ENCODE data around the gene DDAH1.

DNA sequence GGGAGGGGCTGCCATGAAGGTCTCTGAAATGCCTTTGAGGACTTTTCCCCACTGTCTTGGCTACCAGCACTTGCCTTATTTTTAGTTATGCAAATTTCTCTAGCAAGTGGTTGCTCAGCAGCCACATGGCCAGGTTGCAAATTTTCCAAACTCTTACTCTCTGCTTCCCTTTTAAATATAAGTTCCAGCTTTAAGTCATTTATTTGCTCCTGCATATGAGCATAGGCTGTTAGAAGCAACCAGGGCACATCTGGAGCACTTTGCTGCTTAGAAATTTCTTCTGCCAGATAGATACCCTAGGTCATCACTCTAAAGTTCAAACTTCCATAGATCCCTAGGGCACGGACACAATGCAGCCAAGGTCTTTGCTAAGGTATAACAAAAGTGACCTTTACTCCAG, 44.8 kb downstream of the DDAH1 start:
- TF ChIP-seq MXI1 (conservative IDR thresholded peaks at IDR 0.05; ENCODE audit: poor library complexity, severe bottlenecking) (no peak), SMC3 (conservative IDR thresholded peaks at IDR 0.05; ENCODE audit: poor library complexity) (no peak), EP300 (conservative IDR thresholded peaks at IDR 0.05; ENCODE audit: poor library complexity, severe bottlenecking) (no peak)
- TF ChIP-seq, protein P1, sequence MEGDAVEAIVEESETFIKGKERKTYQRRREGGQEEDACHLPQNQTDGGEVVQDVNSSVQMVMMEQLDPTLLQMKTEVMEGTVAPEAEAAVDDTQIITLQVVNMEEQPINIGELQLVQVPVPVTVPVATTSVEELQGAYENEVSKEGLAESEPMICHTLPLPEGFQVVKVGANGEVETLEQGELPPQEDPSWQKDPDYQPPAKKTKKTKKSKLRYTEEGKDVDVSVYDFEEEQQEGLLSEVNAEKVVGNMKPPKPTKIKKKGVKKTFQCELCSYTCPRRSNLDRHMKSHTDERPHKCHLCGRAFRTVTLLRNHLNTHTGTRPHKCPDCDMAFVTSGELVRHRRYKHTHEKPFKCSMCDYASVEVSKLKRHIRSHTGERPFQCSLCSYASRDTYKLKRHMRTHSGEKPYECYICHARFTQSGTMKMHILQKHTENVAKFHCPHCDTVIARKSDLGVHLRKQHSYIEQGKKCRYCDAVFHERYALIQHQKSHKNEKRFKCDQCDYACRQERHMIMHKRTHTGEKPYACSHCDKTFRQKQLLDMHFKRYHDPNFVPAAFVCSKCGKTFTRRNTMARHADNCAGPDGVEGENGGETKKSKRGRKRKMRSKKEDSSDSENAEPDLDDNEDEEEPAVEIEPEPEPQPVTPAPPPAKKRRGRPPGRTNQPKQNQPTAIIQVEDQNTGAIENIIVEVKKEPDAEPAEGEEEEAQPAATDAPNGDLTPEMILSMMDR (IDR thresholded peaks at IDR 0.05; ENCODE audit: poor library complexity, severe bottlenecking) = no peak
- TF ChIP-seq, protein P2, sequence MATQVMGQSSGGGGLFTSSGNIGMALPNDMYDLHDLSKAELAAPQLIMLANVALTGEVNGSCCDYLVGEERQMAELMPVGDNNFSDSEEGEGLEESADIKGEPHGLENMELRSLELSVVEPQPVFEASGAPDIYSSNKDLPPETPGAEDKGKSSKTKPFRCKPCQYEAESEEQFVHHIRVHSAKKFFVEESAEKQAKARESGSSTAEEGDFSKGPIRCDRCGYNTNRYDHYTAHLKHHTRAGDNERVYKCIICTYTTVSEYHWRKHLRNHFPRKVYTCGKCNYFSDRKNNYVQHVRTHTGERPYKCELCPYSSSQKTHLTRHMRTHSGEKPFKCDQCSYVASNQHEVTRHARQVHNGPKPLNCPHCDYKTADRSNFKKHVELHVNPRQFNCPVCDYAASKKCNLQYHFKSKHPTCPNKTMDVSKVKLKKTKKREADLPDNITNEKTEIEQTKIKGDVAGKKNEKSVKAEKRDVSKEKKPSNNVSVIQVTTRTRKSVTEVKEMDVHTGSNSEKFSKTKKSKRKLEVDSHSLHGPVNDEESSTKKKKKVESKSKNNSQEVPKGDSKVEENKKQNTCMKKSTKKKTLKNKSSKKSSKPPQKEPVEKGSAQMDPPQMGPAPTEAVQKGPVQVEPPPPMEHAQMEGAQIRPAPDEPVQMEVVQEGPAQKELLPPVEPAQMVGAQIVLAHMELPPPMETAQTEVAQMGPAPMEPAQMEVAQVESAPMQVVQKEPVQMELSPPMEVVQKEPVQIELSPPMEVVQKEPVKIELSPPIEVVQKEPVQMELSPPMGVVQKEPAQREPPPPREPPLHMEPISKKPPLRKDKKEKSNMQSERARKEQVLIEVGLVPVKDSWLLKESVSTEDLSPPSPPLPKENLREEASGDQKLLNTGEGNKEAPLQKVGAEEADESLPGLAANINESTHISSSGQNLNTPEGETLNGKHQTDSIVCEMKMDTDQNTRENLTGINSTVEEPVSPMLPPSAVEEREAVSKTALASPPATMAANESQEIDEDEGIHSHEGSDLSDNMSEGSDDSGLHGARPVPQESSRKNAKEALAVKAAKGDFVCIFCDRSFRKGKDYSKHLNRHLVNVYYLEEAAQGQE (IDR thresholded peaks at IDR 0.05; ENCODE audit: borderline replicate concordance) = no peak

Data from neural cell (in vitro differentiated cells).